NT2/D1 (cell line): ENCODE data around the gene SNN.

ENCODE experiments used
- SUZ12 ChIP-seq: IDR thresholded peaks from 2 replicates; pipeline ENCODE4 v1.6.1; 2011; ENCODE audit not compliant: insufficient read length, insufficient read depth; ENCODE audit errors: extremely low read depth
- YY1 ChIP-seq: IDR thresholded peaks from 2 replicates; pipeline ENCODE4 v1.6.1; 2011; ENCODE audit not compliant: insufficient read length, insufficient read depth
- ZNF274 ChIP-seq: IDR thresholded peaks from 2 replicates; pipeline ENCODE4 v1.6.1; 2011; ENCODE audit warnings: mild to moderate bottlenecking, low read depth, low read length

- no peak for TF ChIP-seq YY1
- no peak for TF ChIP-seq ZNF274
- TF ChIP-seq SUZ12 = no peak
These were observed 54.2 kb downstream of the SNN start for GRCh38 chr16:11722468-11722808.
